Liver (tissue), 3 donors: ENCODE results near the gene TRPM8.

Experiments used
- ATF3 ChIP-seq: IDR thresholded peaks from 2 replicates; pipeline ENCODE4 v1.6.1; 2016; ENCODE audit warnings: antibody characterized with exemption
- CTCF ChIP-seq: fragments of 150-350 bp; IDR thresholded peaks from 2 replicates; pipeline ENCODE4 v1.5.1; 2017; ENCODE audit warnings: improper control_type of control experiment, low read depth, low read length; ENCODE audit not compliant: missing input control
- EGR1 ChIP-seq, 2 donors: IDR thresholded peaks; 2 replicates each; pipeline ENCODE4 v1.6.1; 2016 to 2018; ENCODE audit warnings: antibody characterized with exemption in 2 of 2, low read depth in 2 of 2
- GABPA ChIP-seq, 2 donors: IDR thresholded peaks in 1 of 2; conservative IDR thresholded peaks in 1 of 2; 2 replicates each; pipeline ENCODE4 v1.6.1; 2016; ENCODE audit warnings: antibody characterized with exemption in 2 of 2, mild to moderate bottlenecking in 1 of 2, moderate library complexity in 1 of 2
- HNF4G ChIP-seq: IDR thresholded peaks from 2 replicates; pipeline ENCODE4 v1.6.1; 2016; ENCODE audit warnings: antibody characterized with exemption
- JUND ChIP-seq, 2 donors: IDR thresholded peaks; 2 replicates each; pipeline ENCODE4 v1.6.1; 2016; ENCODE audit warnings: antibody characterized with exemption in 2 of 2
- MAX ChIP-seq: IDR thresholded peaks from 2 replicates; pipeline ENCODE4 v1.6.1; 2016; ENCODE audit warnings: antibody characterized with exemption
- RAD21 ChIP-seq, 2 donors: IDR thresholded peaks; 2 replicates each; pipeline ENCODE4 v1.6.1; 2016; ENCODE audit warnings: antibody characterized with exemption in 2 of 2, mild to moderate bottlenecking in 2 of 2
- REST ChIP-seq: IDR thresholded peaks from 2 replicates; pipeline ENCODE4 v1.6.1; 2016; ENCODE audit warnings: antibody characterized with exemption, mild to moderate bottlenecking
- RXRA ChIP-seq, 2 donors: IDR thresholded peaks; 2 replicates each; pipeline ENCODE4 v1.6.1; 2017 to 2018; ENCODE audit warnings: antibody characterized with exemption in 2 of 2, mild to moderate bottlenecking in 1 of 2
- SP1 ChIP-seq: IDR thresholded peaks from 2 replicates; pipeline ENCODE4 v1.6.1; 2018; ENCODE audit warnings: antibody characterized with exemption, mild to moderate bottlenecking
- TAF1 ChIP-seq: conservative IDR thresholded peaks from 2 replicates; pipeline ENCODE4 v1.6.1; 2016; ENCODE audit warnings: antibody characterized with exemption, mild to moderate bottlenecking
- YY1 ChIP-seq: IDR thresholded peaks from 2 replicates; pipeline ENCODE4 v1.6.1; 2016; ENCODE audit warnings: antibody characterized with exemption, mild to moderate bottlenecking
- ZBTB33 ChIP-seq: IDR thresholded peaks from 2 replicates; pipeline ENCODE4 v1.6.1; 2016; ENCODE audit warnings: antibody characterized with exemption
- donor health status: healthy.
- donor health status: healthy.

- TF ChIP-seq CTCF, result no peak
- no peak for TF ChIP-seq ATF3
- no peak for TF ChIP-seq SP1
- no peak for TF ChIP-seq JUND (IDR thresholded peaks at IDR 0.05)
- TF ChIP-seq REST, result no peak
- TF ChIP-seq YY1, result no peak
- no peak for TF ChIP-seq EGR1 (IDR thresholded peaks at IDR 0.05; ENCODE audit: low read depth in 2 of 2)
- TF ChIP-seq MAX, result no peak
- TF ChIP-seq TAF1, result no peak
- TF ChIP-seq RXRA (IDR thresholded peaks at IDR 0.05), result no peak
- no peak for TF ChIP-seq RAD21 (IDR thresholded peaks at IDR 0.05)
- no peak for TF ChIP-seq HNF4G
- TF ChIP-seq GABPA (IDR thresholded peaks at IDR 0.05 in 1 of 2, conservative IDR thresholded peaks at IDR 0.05 in 1 of 2), result no peak
- TF ChIP-seq ZBTB33, result no peak
Measured at GRCh38 chr2:234006501-234006900, 89.3 kb downstream of the TRPM8 start.
